ENCODE data around the gene RDH14.

Gene RDH14

GRCh38 chr2:18551169-18551568 lies 9.3 kb downstream of the RDH14 start:
- Mint-ChIP-seq H3K4me3 (no peak overlapping the region), H3K36me3 (ENCODE audit: low read depth) (peaks cover 70% of the 10 kb centered on the region), H3K27me3 (ENCODE audit: low read depth, poor library complexity) (no peaks in the 10 kb centered on the region), H3K9me3 (no peaks in the 10 kb centered on the region), H3K4me1 (peaks cover 32% of the 10 kb centered on the region), H3K27ac (no peak overlapping the region)
- TF ChIP-seq, protein P1, sequence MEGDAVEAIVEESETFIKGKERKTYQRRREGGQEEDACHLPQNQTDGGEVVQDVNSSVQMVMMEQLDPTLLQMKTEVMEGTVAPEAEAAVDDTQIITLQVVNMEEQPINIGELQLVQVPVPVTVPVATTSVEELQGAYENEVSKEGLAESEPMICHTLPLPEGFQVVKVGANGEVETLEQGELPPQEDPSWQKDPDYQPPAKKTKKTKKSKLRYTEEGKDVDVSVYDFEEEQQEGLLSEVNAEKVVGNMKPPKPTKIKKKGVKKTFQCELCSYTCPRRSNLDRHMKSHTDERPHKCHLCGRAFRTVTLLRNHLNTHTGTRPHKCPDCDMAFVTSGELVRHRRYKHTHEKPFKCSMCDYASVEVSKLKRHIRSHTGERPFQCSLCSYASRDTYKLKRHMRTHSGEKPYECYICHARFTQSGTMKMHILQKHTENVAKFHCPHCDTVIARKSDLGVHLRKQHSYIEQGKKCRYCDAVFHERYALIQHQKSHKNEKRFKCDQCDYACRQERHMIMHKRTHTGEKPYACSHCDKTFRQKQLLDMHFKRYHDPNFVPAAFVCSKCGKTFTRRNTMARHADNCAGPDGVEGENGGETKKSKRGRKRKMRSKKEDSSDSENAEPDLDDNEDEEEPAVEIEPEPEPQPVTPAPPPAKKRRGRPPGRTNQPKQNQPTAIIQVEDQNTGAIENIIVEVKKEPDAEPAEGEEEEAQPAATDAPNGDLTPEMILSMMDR (IDR thresholded peaks at IDR 0.05) = no peak
- DNase-seq = no peak

GRCh38 chr2:18550433-18550832 lies 10.0 kb downstream of the RDH14 start:
- Mint-ChIP-seq H3K27me3 (ENCODE audit: low read depth, poor library complexity) (no peaks in the 10 kb centered on the region), H3K4me1 (peaks cover 34% of the 10 kb centered on the region), H3K4me3 (no peak overlapping the region), H3K27ac (no peak overlapping the region), H3K9me3 (no peaks in the 10 kb centered on the region), H3K36me3 (ENCODE audit: low read depth) (peaks cover 65% of the 10 kb centered on the region)
- no peak for DNase-seq
- TF ChIP-seq, protein P1 (IDR thresholded peaks at IDR 0.05) = no peak

DNA sequence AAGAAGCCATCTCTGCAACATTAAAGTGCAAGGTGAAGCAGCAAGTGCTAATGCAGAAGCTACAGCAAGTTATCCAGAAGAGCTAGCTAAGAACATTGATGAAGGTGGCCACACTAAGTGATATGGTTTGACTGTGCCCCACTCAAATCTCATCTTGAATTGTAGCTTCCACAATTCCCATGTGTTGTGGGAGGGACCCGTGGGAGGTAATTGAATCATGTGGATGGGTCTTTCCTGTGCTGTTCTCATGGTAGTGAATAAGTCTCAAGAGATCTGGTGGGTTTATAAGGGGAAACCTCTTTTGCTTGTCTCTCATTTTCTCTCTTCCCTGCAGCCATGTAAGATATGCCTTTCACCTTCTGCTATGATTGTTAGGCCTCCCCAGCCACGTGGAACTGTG lies 11.4 kb downstream of the RDH14 start:
- Mint-ChIP-seq H3K4me3 (no peak overlapping the region), H3K27ac (peak overlapping the region; percentile 25), H3K9me3 (no peaks in the 10 kb centered on the region), H3K27me3 (ENCODE audit: low read depth, poor library complexity) (no peaks in the 10 kb centered on the region), H3K4me1 (peaks cover 28% of the 10 kb centered on the region), H3K36me3 (ENCODE audit: low read depth) (peaks cover 53% of the 10 kb centered on the region)
- DNase-seq = no peak
- TF ChIP-seq, protein P1 (IDR thresholded peaks at IDR 0.05) = no peak

DNA sequence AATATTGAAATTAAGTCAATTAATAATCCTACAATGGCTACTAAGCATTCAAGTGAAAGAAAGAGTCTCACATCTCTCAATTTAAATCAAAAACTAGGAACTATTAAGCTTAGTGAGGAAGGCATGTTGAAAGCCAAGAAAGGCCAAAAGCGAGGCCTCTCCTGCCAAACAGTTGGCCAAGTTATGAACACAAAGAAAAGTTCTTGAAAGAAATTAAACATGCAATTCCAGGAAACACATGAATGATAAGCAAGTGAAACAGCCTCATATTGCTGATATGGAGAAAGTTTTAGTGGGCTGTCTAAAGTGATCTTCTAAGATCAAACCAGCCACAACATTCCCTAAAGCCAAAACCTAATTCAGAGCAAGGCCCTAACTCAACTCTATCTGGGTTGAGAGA lies 11.8 kb downstream of the RDH14 start:
- Mint-ChIP-seq H3K4me3 (no peak overlapping the region), H3K36me3 (ENCODE audit: low read depth) (peaks cover 50% of the 10 kb centered on the region), H3K27ac (no peak overlapping the region), H3K27me3 (ENCODE audit: low read depth, poor library complexity) (no peaks in the 10 kb centered on the region), H3K9me3 (no peaks in the 10 kb centered on the region), H3K4me1 (peaks cover 25% of the 10 kb centered on the region)
- no peak for DNase-seq
- TF ChIP-seq, protein P1 (IDR thresholded peaks at IDR 0.05) = no peak

DNA sequence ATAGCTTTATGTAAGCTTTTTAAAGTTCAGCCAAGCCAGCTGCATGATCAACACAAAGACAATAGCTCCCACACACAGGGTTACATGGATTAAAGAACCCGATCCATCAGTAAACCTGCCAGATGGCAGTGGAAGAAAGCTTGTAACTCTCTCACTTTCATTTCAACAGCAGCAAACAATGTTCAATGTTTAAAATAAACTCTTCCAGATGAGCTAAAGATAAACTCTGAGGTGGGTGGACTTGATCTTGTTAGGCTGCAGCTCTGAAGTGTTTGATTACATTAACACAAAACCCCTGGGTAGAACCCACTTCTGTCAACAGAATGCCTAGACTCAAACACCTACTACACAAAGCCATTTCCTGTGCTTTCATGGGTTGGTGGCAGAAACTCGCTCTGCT lies 13.9 kb downstream of the RDH14 start:
- Mint-ChIP-seq H3K36me3 (ENCODE audit: low read depth) (peaks cover 33% of the 10 kb centered on the region), H3K9me3 (no peaks in the 10 kb centered on the region), H3K27ac (no peak overlapping the region), H3K4me3 (no peak overlapping the region), H3K27me3 (ENCODE audit: low read depth, poor library complexity) (no peaks in the 10 kb centered on the region), H3K4me1 (peaks cover 16% of the 10 kb centered on the region)
- TF ChIP-seq, protein P1 (IDR thresholded peaks at IDR 0.05) = no peak
- DNase-seq = no peak

DNA sequence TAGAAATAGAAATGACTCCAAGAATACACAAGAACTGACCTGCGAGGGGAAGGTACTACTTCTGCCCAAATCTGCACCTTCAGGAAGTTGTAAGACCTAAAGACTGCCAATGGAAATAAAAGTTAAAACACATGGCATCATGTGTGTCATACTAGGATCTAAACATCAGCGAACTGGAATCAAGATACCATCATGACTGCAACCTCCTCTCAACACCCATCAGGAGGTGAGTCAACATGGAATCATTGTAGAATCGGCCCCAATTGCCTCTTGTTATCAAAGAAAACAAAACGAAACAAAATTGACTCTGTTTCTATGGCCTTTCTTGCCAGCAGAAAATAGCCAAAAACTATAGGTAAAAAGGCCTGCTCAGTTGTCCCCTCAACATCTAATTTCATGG lies 15.1 kb downstream of the RDH14 start:
- H3K9me3 Mint-ChIP-seq = no peaks in the 10 kb centered on the region
- TF ChIP-seq, protein P1 (IDR thresholded peaks at IDR 0.05) = no peak
- no peak for DNase-seq
- H3K4me3 Mint-ChIP-seq = no peak overlapping the region
- H3K36me3 Mint-ChIP-seq (ENCODE audit: low read depth) = peaks cover 21% of the 10 kb centered on the region
- H3K27ac Mint-ChIP-seq = no peak overlapping the region
- H3K27me3 Mint-ChIP-seq (ENCODE audit: low read depth, poor library complexity) = no peaks in the 10 kb centered on the region
- H3K4me1 Mint-ChIP-seq = peaks cover 16% of the 10 kb centered on the region
